ENCODE results near the gene DEPDC5. TPM values are rescaled to one million over a fixed set of nuclear protein-coding genes. Genes with fewer than 3 reads are reported as not detected.

DEPDC5 gene
- total RNA-seq, 4 donors from 2014 or later = 18.0 to 33.9 (median 23.5) TPM

- Histone ChIP-seq H3K36me3 (peaks cover 2 to 99% (median 36%) of the 10 kb centered on the region in 3 donors), H3K4me3 (no peak overlapping the region), H3K27ac (no peak overlapping the region), H3K4me1 (peaks cover 0 to 4% (median 0%) of the 10 kb centered on the region in 4 donors), H3K9me3 (no peaks in the 10 kb centered on the region), H3K27me3 (no peaks in the 10 kb centered on the region)
- no peak for TF ChIP-seq EP300 (IDR thresholded peaks at IDR 0.05)
- TF ChIP-seq CTCF (IDR thresholded peaks at IDR 0.05) = no peak
- TF ChIP-seq POLR2A (IDR thresholded peaks at IDR 0.05) = no peak
- WGBS, 2 donors = 79 to 92% methylated on average over 1 of the region's 1 CpG
- no peak for DNase-seq (ENCODE audit: low spot score in 2 of 2)
Observed at GRCh38 chr22:31821572-31821971, 67.8 kb downstream of the DEPDC5 start.

GRCh38 chr22:31822523-31822922, 68.7 kb downstream of the DEPDC5 start:
- peaks cover 2 to 91% (median 36%) of the 10 kb centered on the region in 3 donors for H3K36me3 ChIP-seq
- no peak for DNase-seq (ENCODE audit: low spot score in 2 of 2)
- H3K27me3 ChIP-seq = no peaks in the 10 kb centered on the region
- no peaks in the 10 kb centered on the region for H3K9me3 ChIP-seq
- no peak overlapping the region for H3K27ac ChIP-seq
- peaks cover 0 to 4% (median 0%) of the 10 kb centered on the region in 4 donors for H3K4me1 ChIP-seq
- H3K4me3 ChIP-seq = no peak overlapping the region
- TF ChIP-seq POLR2A (IDR thresholded peaks at IDR 0.05) (no peak), EP300 (IDR thresholded peaks at IDR 0.05) (no peak), CTCF (IDR thresholded peaks at IDR 0.05) (no peak)
- 90 to 93% methylated on average over 4 of the region's 4 CpGs for WGBS, 2 donors

DNA sequence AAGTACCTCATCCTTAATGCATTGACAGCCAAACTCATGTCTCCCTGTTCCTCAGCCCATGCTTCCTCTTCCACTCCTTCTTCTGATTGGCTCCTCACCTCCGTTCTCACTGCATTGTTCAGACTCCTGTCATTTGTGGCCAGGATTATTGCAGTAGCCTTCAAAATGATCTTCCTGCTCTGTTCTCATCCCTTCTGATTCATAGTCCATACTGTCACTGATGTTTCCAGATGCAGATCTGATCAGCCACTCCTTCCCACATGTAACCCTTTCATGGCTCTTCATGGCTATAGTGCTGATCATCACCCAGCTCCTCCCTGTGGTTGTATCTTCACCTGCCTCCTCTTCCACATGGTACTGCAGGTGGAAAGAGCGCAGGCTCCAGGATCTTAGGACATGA, 71.7 kb downstream of the DEPDC5 start:
- 86 to 92% methylated on average over 2 of the region's 2 CpGs for WGBS, 2 donors
- peaks cover 0 to 87% (median 18%) of the 10 kb centered on the region in 3 donors for H3K36me3 ChIP-seq
- H3K27ac ChIP-seq = no peak overlapping the region
- no peak overlapping the region for H3K4me3 ChIP-seq
- no peak for DNase-seq (ENCODE audit: low spot score in 2 of 2)
- no peaks in the 10 kb centered on the region for H3K9me3 ChIP-seq
- no peaks in the 10 kb centered on the region for H3K27me3 ChIP-seq
- TF ChIP-seq POLR2A (IDR thresholded peaks at IDR 0.05) (no peak), CTCF (IDR thresholded peaks at IDR 0.05) (no peak), EP300 (IDR thresholded peaks at IDR 0.05) (no peak)
- H3K4me1 ChIP-seq = peaks cover 0 to 15% (median 0%) of the 10 kb centered on the region in 4 donors

DNA sequence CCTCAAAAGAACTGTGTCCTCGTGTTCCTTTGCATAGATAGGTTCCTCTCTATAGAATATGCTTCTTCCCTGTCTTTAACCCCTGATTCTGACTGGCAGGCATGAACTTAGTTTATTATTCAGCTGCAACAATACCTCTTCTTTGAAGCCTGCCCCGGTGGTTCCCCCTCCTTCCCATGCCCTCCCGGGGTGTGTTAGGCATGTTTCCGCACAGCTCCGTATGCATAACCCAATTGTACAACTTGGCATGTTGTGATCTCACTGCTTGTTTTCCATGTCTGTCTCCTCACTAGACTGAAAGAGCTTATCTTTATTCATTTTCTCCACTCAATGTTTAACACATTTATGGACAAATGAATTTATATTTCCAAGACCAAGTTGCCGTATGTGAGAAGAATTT, 72.6 kb downstream of the DEPDC5 start:
- TF ChIP-seq POLR2A (IDR thresholded peaks at IDR 0.05) (no peak), EP300 (IDR thresholded peaks at IDR 0.05) (no peak), CTCF (IDR thresholded peaks at IDR 0.05) (no peak)
- H3K4me1 ChIP-seq = peaks cover 0 to 20% (median 0%) of the 10 kb centered on the region in 4 donors
- no peaks in the 10 kb centered on the region for H3K27me3 ChIP-seq
- H3K4me3 ChIP-seq = no peak overlapping the region
- DNase-seq (ENCODE audit: low spot score in 2 of 2) = no peak
- H3K9me3 ChIP-seq = no peaks in the 10 kb centered on the region
- peaks cover 0 to 80% (median 18%) of the 10 kb centered on the region in 3 donors for H3K36me3 ChIP-seq
- 43 to 53% methylated on average over 6 of the region's 6 CpGs for WGBS, 2 donors
- no peak overlapping the region for H3K27ac ChIP-seq

- WGBS, 2 donors = 81 to 86% methylated on average over 5 of the region's 5 CpGs
- no peak for DNase-seq (ENCODE audit: low spot score in 2 of 2)
- no peak overlapping the region for H3K4me3 ChIP-seq
- H3K9me3 ChIP-seq = no peaks in the 10 kb centered on the region
- H3K27me3 ChIP-seq = no peaks in the 10 kb centered on the region
- no peak overlapping the region for H3K27ac ChIP-seq
- peaks cover 0 to 20% (median 0%) of the 10 kb centered on the region in 4 donors for H3K4me1 ChIP-seq
- TF ChIP-seq CTCF (IDR thresholded peaks at IDR 0.05) = no peak
- no peak for TF ChIP-seq POLR2A (IDR thresholded peaks at IDR 0.05)
- TF ChIP-seq EP300 (IDR thresholded peaks at IDR 0.05) = no peak
- H3K36me3 ChIP-seq = peaks cover 0 to 69% (median 5%) of the 10 kb centered on the region in 3 donors
Observed at GRCh38 chr22:31828739-31829138, 74.9 kb downstream of the DEPDC5 start.

Data from tibial nerve (tissue), 4 donors.